ENCODE results near the gene OR5J2.
"Not testable (repeated sequence)": the region's sequence is repeated elsewhere in the genome, so short reads cannot be mapped to it uniquely, and the experiment has no call there.

The OR5J2 gene

DNA sequence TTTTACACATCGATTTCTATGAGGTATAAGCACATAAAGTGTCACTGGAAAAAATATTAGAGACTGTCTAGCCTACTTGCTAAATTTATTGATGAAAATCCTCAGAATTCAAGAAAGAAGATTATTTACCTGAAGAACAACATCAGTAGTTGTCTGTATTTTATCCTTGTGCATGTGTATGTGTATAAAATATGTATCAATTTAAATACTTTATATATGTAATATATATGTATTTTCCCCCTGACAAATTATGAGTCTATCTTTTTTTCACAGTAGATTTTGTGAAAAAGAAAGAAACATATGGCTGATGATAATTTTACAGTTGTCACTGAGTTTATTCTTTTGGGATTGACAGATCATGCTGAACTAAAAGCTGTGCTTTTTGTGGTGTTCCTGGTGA is at the start of gene OR5J2:
Gene OR5J2, plus strand, starts transcription at position 301 of the 400 bp plus-strand sequence. Its CDS starts 0 bp downstream, at position 301.
- no peak for DNase-seq (ENCODE audit: low read depth)

DNA sequence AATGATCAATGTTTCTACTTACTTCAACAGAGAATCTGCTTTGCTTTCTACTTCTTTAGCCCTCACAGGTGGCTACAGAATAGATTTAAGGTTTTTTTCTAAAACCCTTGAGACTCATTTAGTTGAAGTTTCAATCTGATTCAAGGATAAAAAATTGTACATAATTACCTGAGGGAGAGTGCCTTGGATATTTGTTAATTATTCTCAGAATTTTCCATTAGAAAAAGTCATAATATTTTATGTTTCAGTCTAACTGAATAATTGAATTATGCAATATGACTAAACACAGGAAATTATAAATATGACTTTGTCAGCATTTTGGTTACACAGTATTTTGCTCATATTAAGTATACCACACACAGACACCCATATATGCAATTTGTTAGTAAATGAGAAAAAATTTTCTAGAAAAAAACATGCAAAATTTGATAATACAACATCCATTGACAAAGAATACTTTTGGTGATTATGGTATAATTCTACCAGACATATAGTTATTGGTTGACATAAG is 36.2 kb upstream of the OR5J2 start, which contains the start of gene OR8J3:
Gene OR8J3, minus strand, starts transcription at position 51 of the 511 bp plus-strand sequence. CDS start 2,483 bp downstream, outside the sequence.
- no peak for DNase-seq (ENCODE audit: low read depth)

DNA sequence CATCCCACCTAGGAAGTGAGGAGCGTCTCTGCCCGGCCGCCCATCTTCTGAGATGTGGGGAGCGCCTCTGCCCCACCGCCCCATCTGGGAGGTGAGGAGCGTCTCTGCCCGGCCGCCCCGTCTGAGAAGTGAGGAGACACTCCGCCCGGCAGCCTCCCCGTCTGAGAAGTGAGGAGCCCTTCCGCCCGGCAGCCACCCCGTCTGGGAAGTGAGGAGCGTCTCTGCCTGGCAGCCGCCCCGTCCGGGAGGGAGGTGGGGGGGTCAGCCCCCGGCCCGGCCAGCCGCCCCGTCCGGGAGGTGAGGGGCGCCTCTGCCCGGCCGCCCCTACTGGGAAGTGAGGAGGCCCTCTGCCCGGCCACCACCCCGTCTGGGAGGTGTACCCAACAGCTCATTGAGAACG is 32.7 kb upstream of the OR5J2 start:
- DNase-seq (ENCODE audit: low read depth) = not testable (repeated sequence)

DNA sequence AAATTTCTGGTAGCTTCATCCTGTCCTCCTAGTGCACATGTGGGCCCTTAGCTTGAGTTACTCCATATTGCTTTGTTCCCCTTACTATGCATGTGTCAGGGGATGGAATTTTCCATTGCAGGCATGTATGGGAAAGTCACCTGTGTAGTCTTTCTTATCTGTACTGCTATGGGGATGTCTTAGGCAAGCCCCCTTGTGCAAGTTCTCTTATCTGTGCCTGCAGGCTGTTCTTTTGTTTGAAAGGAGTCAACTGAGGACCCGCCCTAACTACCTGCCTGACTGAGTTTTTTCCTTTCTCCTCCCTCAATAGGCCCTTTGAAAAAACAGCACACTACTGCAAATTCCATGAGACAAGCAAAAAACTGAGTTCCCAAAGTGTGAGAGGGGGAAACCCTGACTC is 25.0 kb upstream of the OR5J2 start:
- no peak for DNase-seq (ENCODE audit: low read depth)

DNA sequence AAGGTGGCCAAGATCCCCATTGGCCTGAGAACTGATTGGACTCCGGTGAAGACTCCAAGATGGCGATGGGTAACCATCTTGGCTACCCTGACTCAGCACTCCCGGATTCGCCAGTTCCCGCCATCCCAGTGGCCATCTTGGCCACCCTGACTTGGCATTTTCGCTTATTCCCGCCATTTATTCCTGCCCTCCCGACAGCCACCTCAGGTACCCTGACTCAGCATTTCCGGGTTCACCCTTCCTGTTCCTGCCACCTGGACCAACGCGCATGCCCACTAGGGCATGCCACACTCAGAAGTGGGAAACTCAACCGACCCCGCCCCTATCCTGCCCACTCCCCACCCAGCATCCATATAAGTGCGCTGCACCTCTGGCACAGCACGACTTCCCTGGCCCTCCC is 24.1 kb upstream of the OR5J2 start:
- DNase-seq (ENCODE audit: low read depth) = no peak

DNA sequence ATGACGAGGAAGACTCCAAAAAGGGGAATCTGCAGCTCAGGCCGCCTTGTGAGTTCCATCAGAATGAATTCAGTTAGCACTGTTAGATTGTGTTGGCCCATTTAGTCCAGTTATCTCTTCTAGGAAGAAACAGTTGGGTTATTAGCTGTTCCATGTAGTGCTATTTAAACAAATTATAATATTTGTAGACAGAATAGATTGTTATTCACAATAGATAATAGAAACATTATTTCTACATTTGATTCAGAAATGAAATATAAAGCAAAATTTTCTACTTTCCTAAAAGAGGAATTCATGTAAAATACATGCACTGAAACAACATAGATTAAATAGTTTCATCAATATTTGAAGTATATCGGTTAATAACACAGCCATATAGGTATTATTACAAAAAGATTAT is 16.2 kb upstream of the OR5J2 start, which contains the start of gene OR8K5:
Gene OR8K5, minus strand, starts transcription at position 101 of the 400 bp plus-strand sequence. Its CDS starts 0 bp downstream, at position 101.
- DNase-seq (ENCODE audit: low read depth) = no peak

DNA sequence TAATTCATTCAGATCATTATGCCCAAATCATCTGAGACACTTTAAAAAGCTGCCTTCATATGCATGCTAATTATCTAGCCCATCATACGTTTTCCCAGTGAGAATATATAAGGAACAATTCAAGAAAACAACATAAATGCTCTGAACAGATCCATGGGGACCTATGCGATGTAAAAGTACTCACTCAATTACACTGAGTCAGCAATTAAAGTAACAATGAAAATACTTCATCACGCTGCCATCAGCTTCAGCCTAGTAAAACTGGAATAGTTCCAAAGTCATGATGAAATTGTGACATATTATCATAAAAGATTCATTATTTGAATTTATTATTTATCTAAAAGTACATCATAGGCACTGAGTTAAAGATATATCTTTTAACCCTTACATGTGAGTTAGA is 12.6 kb upstream of the OR5J2 start:
- DNase-seq (ENCODE audit: low read depth) = no peak

DNA sequence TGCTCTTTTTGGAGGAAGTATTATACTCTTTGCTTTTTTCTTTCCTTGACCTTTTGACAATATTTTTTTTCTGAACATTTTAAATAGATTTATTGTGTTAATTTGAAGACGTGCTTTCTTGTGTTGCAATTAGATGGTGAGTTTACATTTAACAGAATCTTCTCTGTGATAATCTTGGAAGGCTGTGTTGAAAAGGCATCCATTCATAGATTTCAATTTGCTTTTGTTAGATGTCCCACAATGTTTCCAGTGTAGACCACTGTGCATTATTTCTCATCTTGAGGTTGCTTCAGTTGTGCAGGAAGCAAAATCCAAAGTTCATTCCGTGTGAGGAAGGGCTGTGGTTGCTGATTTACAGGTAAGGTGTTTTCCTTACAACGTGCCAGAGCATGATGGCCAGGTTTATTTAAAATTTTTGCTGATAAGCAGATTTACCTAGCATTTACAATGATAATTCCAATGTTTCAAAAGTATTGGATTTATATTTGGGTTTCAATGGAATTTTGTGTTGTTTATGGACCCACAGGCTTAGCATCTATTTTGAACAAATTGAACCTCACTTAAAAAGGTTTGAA is 4.1 kb upstream of the OR5J2 start:
- DNase-seq (ENCODE audit: low read depth) = no peak

DNA sequence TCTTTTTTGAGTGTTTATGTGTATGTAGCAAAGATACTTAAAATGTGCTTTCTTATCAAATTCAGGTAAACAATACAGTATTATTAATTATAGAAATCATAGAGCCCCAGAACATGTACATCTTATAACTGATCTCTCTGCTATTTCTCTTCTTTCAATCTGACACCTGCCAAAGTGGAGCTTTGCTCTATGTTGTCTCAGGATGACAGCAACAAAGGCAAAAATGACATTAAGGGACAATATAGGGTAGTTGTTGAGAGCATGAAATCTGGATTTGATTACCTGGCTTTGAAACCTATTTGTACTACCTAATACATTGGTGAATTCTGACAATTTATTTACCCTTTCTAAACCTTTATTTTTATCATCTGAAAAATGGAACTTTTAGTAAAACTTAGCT is 7.0 kb downstream of the OR5J2 start:
- DNase-seq (ENCODE audit: low read depth) = no peak

DNA sequence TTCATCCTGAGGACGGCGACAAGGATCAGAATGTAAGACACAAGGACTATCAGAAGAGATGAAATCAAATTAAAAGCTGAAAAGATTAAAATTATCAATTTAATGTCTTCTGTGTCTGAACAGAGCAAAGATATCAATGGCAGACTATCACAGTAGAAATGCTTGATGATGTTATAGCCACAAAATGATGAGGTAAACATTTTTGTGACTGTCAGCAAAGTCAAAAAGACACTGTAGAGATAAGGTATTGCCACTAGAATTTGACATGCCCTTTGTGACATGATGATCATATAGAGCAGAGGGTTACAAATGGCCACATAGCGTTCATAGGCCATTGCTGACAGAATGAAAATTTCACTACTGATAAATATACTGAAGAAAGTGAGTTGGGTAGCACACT is 12.2 kb downstream of the OR5J2 start:
- DNase-seq (ENCODE audit: low read depth) = no peak

DNA sequence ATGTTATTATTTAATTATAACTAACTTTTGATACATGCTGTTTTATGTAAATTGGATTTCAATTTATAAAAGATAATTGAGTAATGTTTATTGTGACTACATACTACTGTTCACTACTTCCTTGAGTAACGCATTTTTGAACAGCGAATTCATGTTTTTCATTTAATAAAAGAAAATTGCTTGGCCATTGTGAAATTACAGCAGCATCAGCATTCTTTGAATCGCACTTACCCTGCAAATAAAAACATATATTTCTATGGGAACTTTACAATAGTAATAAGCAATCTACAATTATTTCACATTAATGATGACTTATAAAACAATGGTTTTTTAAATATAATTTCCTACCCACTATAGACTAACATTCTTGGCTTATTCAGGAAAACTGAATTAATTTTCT is 20.3 kb downstream of the OR5J2 start:
- DNase-seq (ENCODE audit: low read depth) = no peak

DNA sequence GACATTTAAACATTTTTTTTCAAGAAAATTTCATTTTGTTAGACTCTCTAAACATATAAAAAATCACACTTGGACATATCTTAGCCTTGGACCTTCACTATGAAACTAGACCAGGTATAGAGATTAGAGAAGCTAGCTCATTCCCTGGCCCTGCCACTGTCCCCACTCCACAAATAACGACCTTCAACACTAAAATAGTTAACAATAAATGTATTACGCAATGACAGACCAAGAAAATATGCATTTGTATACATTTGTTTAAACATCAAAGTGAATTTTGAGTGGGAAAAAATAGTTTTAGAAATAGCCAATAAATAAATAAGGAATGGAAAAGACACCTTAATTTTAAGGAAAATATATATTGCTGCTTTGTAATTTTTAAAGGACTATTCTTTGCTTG is 20.9 kb downstream of the OR5J2 start:
- no peak for DNase-seq (ENCODE audit: low read depth)

DNA sequence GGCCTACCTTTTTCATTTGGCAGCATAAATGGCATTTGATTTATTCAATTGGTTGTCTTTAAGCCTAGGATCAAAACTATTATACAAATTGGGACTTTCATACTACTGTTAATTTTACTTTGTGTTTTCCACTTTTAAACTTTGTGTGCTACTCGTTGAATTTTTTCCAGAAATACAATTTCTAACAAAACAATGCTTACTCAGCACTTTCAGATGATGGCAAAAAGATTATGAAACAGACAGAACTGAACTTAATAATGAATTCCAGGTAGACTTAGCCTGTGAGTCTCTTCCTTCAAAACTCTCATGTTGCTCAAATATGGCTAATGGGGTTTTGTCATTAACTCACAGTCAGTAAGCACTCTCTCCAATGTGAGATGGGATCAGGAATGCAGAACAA is 31.4 kb downstream of the OR5J2 start:
- no peak for DNase-seq (ENCODE audit: low read depth)

DNA sequence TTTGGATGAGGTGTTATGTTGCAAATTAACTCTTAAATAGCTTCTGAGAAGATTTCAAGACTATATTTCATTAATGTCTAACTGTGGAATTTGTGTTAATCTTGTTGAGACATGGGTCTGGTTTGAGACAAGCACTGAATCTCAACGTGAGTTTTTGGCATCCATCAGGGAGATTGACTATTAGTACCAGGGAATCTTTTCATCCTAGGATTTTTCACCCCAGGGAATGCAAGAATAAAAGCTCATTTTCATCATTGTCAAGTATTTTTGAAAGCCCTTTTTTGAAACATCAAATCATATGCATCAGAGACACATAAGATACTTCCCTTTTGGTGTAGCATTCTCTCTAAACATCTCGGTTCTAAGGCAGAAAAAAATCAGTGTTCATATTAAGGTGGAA is 38.1 kb downstream of the OR5J2 start:
- no peak for DNase-seq (ENCODE audit: low read depth)

DNA sequence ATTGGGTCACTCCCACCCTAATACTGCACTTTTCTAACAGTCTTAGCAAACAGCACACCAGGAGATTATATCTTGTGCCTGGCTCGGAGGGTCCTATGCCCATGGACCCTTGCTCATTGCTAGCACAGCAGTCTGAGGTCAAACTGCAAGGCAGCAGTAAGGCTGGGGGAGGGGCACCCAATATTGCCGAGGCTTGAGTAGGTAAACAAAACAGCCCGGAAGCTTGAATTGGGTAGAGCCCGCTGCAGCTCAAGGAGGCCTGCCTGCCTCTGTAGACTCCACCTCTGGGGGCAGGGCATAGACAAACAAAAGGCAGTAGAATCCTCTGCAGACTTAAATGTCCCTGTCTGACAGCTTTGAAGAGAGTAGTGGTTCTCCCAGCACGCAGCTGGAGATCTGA is 43.3 kb downstream of the OR5J2 start:
- DNase-seq (ENCODE audit: low read depth) = not testable (repeated sequence)

Measured in amniotic epithelial cell (primary cell).